AG09309 (cell line): Measurements from ENCODE around the gene COL28A1.

Source experiments
- DNase-seq: peaks from one replicate; pipeline ENCODE4 v3.0.0-alpha.2; 2010; ENCODE audit warnings: low read depth
- H3K4me3 ChIP-seq: 2 replicates; pipeline ENCODE4 v1.5.1; 2011; ENCODE audit warnings: mild to moderate bottlenecking, low read depth, low read length, moderate library complexity; ENCODE audit not compliant: control insufficient read depth
- CTCF ChIP-seq: IDR thresholded peaks from 2 replicates; pipeline ENCODE4 v1.5.1; 2011; ENCODE audit warnings: mild to moderate bottlenecking, low read depth, low read length, inconsistent platforms; ENCODE audit not compliant: insufficient read depth, control insufficient read depth; ENCODE audit errors: missing control alignments

Gene COL28A1

GRCh38 chr7:7535691-7536090 is at the start of gene COL28A1:
TSS of gene COL28A1 (minus strand) at chr7:7535873. CDS start at chr7:7532875, 2,998 bp downstream.
- no peak for DNase-seq
- no peak within 1 kb of the TSS for H3K4me3 ChIP-seq
- no peak for TF ChIP-seq CTCF

GRCh38 chr7:7584653-7585052 is 49.0 kb upstream of the COL28A1 start:
- no peak for TF ChIP-seq CTCF
- no peak for DNase-seq
- no peak overlapping the region for H3K4me3 ChIP-seq

- TF ChIP-seq CTCF, result no peak
- H3K4me3 ChIP-seq, result no peak overlapping the region
- no peak for DNase-seq
Measured at GRCh38 chr7:7583731-7584130, 48.1 kb upstream of the COL28A1 start.

- DNase-seq, result no peak
- TF ChIP-seq CTCF, result no peak
Measured at GRCh38 chr7:7582596-7582995, 46.9 kb upstream of the COL28A1 start.

GRCh38 chr7:7581531-7582179 is 46.0 kb upstream of the COL28A1 start:
- DNase-seq, result no peak
- H3K4me3 ChIP-seq, result no peak overlapping the region
- no peak for TF ChIP-seq CTCF

More at GRCh38 chr7:7582596-7582995, 46.9 kb upstream of the COL28A1 start:
- no peak overlapping the region for H3K4me3 ChIP-seq

- DNase-seq, result no peak
- H3K4me3 ChIP-seq, result no peak overlapping the region
- no peak for TF ChIP-seq CTCF
Measured at GRCh38 chr7:7579638-7580037, 44.0 kb upstream of the COL28A1 start.
